Measurements from ENCODE around the gene IFI35.
"Not testable (repeated sequence)": the region's sequence is repeated elsewhere in the genome, so short reads cannot be mapped to it uniquely, and the experiment has no call there.

Gene IFI35

DNA sequence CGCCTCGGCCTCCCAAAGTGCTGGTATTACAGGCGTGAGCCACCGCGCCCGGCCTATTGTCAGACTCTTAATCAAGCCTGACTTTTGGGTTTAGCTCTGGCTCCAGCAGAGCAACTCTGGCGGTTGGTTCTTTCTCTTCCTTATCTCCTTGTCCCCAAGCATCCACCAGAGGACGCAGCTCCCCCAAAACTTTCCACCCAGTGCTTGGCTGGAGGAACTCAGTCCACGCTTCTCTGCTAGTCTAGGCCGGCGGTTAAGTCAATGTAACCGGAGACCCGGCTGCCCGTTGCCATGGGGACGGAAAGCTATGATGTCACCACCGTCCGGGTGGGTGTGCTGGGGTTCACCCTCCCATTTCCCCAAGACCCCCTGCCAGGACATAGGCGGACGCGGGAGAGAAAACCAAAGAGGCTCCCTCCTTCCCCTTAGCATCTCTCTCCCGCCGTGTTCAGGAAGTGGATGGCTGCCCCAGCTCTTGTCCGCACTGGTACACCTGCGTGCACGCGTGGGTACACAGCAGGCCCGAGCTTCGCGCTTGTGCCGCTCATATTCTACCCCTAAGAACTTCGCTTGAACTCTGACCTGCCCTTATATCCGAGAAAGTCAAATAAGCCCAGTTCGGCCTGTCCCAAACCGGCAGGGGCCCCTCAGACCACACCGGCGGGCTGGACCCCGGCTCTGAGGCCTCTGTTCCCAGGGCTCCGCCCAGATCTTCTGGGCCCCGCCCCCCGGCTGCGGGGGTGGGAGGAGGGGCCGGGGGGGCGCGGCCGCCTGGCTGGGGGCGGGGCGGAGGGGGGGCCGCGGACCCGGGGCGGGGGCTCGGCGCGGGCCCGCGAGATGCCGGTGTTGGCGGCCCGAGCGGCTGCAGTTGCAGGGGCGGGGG lies 18.1 kb downstream of the IFI35 start, which contains the start of gene RND2:
Gene RND2 (plus strand): TSS at position 825 of the 883 bp plus-strand sequence. CDS start 117 bp downstream, outside the sequence.
- DNase-seq: peak; percentile 83

DNA sequence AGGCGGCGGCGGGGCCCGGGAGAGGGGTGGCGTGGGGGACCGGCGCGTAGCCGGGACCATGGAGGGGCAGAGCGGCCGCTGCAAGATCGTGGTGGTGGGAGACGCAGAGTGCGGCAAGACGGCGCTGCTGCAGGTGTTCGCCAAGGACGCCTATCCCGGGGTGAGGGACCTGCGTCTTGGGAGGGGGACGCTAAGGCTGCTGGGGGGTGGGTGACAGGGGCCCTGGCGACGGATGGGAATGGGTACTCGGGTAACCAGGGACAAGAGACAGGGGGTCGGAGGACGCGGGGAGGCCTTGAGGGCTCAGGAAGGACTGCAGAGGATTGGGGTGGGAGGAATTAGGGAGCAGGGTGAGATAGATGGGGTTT lies 18.7 kb downstream of the IFI35 start:
- DNase-seq: no peak

GRCh38 chr17:43025766-43026537 lies 19.4 kb downstream of the IFI35 start:
- no peak for DNase-seq

- DNase-seq: no peak
Measured at GRCh38 chr17:43026595-43026994, 20.0 kb downstream of the IFI35 start.

- DNase-seq: no peak
Measured at GRCh38 chr17:43027091-43028032, 20.8 kb downstream of the IFI35 start.

DNA sequence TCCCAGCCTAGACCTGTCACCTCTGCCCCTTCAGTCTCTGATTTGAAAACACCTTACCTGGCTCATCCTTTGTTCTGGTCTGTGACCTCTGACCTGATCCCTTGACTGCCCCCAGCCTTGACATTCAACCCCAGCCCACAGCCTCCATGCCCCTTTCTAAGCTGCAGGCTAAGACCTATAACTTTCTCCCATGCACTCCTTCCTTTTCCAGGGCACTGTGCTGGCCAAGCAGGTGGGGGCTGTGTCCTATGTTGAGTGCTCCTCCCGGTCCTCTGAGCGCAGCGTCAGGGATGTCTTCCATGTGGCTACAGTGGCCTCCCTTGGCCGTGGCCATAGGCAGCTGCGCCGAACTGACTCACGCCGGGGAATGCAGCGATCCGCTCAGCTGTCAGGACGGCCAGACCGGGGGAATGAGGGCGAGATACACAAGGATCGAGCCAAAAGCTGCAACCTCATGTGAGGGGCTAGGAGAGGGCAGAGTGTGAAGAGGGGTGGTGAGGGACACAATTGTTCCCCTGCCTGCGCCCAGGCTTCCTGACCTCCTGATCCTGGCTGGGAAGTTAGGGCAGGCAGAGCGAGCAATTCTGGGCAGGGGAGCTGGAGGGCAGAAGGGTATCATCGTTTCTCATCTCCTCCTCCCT lies 21.8 kb downstream of the IFI35 start:
- no peak for DNase-seq

- DNase-seq: no peak
Measured at GRCh38 chr17:43030137-43030767, 23.7 kb downstream of the IFI35 start.

DNA sequence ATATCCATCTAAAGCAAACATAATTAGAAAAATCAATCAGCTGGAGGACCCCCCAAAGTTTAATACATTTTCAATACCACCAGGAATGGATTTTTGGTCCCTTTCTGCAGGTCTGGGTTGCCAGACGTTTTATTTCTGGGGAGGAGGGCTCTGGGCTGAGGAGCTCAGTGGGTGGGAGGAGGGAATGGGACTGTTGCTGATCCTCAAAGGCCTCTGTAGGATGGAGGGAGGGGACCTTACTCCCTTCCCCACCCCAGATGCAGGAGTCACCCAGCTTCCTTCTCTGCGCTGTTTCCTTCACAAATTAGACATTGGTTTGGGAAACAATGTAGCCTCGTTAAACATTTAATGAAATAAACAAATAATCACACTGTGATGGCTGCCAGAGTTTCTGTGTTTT lies 25.1 kb downstream of the IFI35 start:
- no peak for DNase-seq

- DNase-seq: no peak
Measured at GRCh38 chr17:43033948-43034881, 27.6 kb downstream of the IFI35 start.

GRCh38 chr17:43034894-43035293 lies 28.3 kb downstream of the IFI35 start:
- no peak for DNase-seq

- DNase-seq: no peak
Measured at GRCh38 chr17:43039646-43040045, 33.1 kb downstream of the IFI35 start.

DNA sequence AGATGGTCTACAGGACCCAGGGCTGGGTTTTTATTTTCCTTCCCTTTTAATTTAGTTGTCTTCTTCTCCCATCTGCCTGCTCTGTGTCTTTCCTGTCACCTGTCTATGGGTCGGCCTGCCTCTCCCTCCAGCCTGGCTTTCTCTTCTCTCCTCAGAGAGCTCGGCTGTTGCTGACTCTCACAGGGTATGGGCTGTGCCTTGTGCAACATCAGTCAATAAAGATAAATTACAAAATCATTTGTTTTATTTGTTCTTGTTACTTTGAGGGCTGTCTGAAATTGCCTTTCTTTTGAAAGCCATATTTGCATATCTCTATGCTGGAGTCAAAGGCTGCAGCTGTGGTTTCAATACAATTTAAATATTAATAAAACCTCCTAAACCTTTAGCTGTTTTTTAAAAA lies 34.1 kb downstream of the IFI35 start:
- DNase-seq: no peak

GRCh38 chr17:43042025-43042628 lies 35.5 kb downstream of the IFI35 start:
- DNase-seq: no peak

DNA sequence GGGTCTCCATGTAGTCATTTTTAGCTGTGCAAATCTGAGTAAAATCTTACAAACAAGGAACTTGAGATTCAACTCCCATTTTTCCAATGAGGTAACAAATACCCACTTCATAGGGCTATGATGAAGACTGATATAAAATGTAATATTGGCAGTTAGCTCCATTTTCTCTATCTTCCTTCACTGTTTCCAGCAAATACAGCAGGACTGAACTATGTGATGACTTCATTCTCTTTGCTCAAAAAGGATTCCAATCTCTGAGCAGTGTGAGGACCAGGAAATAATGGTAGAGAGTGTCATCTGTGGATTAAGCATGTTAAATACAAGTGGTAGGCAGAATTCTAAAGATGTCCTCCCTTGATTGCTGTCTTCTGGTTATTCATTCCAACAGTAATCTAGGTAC lies 36.7 kb downstream of the IFI35 start:
- no peak for DNase-seq

DNA sequence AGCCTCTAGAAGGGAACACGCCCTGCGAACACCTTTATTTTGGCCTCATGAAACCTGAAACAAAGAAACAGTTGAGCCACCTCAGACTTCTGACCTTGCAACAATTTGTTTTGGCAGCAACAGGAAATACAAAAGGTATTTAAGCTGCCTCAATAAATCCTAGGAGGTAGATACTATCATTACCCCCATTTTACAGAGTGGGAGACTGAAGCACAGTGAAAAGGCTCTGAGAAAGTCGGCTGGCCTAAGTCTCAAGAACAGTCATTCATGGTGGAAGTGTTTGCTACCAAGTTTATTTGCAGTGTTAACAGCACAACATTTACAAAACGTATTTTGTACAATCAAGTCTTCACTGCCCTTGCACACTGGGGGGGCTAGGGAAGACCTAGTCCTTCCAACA lies 37.4 kb downstream of the IFI35 start:
- no peak for DNase-seq

DNA sequence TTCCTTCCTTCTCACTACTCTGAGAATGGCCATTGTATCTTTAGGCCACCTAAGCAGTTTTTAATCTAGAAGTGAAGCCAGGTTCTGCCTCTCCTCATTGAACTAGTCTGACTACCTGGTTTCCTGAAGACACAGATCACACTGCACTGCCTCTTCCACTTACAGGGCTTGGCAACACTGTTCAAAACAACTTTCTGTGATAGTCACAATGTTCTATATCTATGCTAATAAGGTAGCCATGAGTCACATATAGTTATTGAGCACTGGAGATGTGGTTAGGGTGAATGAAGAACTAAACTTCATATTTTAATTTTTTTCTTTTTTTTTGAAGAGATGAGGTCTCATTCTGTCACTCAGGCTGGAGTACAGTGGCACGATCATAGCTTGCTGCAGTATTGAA lies 45.4 kb downstream of the IFI35 start:
- DNase-seq: no peak

DNA sequence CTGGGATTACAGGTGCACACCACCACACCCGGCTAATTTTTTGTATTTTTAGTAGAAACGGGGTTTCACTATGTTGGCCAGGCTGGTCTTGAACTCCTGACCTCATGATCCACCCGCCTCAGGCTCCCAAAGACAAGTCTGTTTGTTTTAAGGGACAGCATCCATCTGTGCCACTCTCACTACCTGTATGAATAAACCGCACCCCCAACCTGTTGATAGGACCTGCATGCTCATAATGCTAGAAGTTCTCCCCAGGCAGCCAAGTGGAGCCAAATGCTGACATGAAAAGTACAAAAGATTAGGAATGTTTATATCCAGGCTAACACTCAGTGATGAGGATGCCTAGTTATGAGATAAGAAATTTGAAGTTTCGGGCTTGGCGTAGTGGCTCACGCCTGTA lies 46.4 kb downstream of the IFI35 start:
- not testable (repeated sequence) for DNase-seq

GRCh38 chr17:43056051-43056450 lies 49.5 kb downstream of the IFI35 start:
- no peak for DNase-seq

GRCh38 chr17:43062984-43063638 lies 56.5 kb downstream of the IFI35 start:
- DNase-seq: no peak
